ENCODE measurements around the gene IL1B. TPM values are rescaled to one million over a fixed set of nuclear protein-coding genes. Genes with fewer than 3 reads are reported as not detected.
A peak's percentile ranks its signal among the peaks of the same experiment; 100 is the strongest.

IL1B gene
- total RNA-seq, 1 experiment from 2014 or later = 1.4 TPM

DNA sequence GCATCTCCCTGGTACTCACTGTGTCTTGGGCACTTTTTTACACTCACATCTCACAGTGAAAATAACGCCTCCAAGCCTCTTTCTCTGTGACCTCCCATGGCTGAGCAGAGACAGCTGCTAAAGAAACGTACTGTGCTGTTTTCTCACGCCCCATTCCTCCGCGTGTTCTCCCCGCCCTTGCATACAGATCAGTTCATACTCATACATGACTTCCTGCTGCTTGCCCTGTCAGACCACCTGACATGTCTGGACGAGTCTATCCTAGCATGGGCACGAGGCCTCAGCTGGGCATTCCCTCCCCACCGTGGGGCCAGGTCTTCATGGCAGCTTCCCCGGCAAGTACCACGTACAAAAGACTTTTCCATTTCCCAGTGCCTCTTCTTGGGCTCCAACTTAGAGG lies 31.0 kb downstream of the IL1B start:
- no peak for TF ChIP-seq EZH2 (IDR thresholded peaks at IDR 0.05; ENCODE audit: low read depth)
- TF ChIP-seq, protein P1, sequence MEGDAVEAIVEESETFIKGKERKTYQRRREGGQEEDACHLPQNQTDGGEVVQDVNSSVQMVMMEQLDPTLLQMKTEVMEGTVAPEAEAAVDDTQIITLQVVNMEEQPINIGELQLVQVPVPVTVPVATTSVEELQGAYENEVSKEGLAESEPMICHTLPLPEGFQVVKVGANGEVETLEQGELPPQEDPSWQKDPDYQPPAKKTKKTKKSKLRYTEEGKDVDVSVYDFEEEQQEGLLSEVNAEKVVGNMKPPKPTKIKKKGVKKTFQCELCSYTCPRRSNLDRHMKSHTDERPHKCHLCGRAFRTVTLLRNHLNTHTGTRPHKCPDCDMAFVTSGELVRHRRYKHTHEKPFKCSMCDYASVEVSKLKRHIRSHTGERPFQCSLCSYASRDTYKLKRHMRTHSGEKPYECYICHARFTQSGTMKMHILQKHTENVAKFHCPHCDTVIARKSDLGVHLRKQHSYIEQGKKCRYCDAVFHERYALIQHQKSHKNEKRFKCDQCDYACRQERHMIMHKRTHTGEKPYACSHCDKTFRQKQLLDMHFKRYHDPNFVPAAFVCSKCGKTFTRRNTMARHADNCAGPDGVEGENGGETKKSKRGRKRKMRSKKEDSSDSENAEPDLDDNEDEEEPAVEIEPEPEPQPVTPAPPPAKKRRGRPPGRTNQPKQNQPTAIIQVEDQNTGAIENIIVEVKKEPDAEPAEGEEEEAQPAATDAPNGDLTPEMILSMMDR (conservative IDR thresholded peaks at IDR 0.05) = no peak
- DNase-seq = no peak
- no TSS peak for BruUV-seq (replicated peaks)
- no peaks in the 10 kb centered on the region for H3K27me3 ChIP-seq (ENCODE audit: insufficient read depth, low read depth)
- H3K4me3 ChIP-seq = no peak overlapping the region
- peaks cover 16% of the 10 kb centered on the region for H3F3A ChIP-seq (ENCODE audit: insufficient read depth, low read depth)
- H3K4me2 ChIP-seq = no peak overlapping the region
- no peaks in the 10 kb centered on the region for H3K9me2 ChIP-seq (ENCODE audit: insufficient read depth)
- no peak overlapping the region for H2AFZ ChIP-seq
- ChIA-PET POLR2A (ENCODE audit: unreplicated experiment) (no interaction called here), CTCF (no interaction called here)
- intact Hi-C loops (cut with micrococcal nuclease; ENCODE audit: unreplicated experiment) = no loop called here
- H3K9me3 ChIP-seq (ENCODE audit: insufficient read depth, low read depth) = peaks cover 16% of the 10 kb centered on the region
- H3K79me2 ChIP-seq (ENCODE audit: low read depth) = no peaks in the 10 kb centered on the region
- no peaks in the 10 kb centered on the region for H3K36me3 ChIP-seq (ENCODE audit: low read depth)
- H3K4me1 ChIP-seq (replicated peaks; ENCODE audit: insufficient read depth) = peaks cover 22% of the 10 kb centered on the region
- H3K27ac ChIP-seq = no peak overlapping the region
- H4K20me1 ChIP-seq (ENCODE audit: insufficient read depth) = no peaks in the 10 kb centered on the region

DNA sequence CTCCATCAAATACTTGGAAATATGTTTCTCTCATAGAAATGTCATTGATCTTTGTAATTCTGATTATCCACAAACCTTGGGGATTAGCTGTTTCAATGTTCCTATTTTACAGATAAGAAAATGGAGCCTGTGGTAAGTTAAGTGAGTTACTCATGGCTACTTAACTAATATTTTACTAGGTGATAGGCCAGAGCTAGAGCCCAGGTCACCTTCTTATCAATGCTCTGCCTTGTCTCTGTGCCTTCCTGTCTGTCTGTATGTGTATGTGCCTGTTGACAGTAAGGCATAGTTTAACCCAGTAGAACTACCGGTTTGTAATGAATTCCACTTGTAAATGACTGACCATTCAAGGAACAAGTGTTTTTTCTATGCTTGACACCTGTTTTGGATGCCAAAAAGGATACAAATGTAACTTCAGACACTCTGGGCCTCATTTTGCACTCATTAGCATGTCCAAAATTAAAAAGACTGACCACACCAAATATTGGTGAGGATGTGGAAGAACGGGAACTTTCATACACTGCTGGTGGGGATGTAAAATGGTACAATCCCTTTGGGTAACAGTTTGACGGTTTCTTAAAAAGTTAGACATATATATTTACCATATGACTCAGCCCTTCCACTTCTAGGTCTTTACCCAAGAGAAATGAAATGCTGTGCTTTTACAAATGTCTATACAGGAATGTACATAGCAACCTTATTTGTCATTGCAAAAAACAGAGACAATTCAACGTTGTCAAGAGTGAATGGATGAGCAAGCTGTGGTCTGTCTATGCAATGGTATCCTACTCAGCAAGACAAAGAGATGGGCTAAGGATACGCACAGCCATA lies 32.7 kb downstream of the IL1B start:
- H3K4me2 ChIP-seq = peak overlapping the region; percentile 43
- no peaks in the 10 kb centered on the region for H3K9me2 ChIP-seq (ENCODE audit: insufficient read depth)
- H3K4me3 ChIP-seq = peak overlapping the region; percentile 6; the same call in 1 of the 2 replicates
- no peaks in the 10 kb centered on the region for H4K20me1 ChIP-seq (ENCODE audit: insufficient read depth)
- H3K27me3 ChIP-seq (ENCODE audit: insufficient read depth, low read depth) = no peaks in the 10 kb centered on the region
- H3F3A ChIP-seq (ENCODE audit: insufficient read depth, low read depth) = peaks cover 16% of the 10 kb centered on the region
- no TSS peak for BruUV-seq (replicated peaks)
- POLR2A ChIA-PET (ENCODE audit: unreplicated experiment) = no interaction called here
- no peaks in the 10 kb centered on the region for H3K79me2 ChIP-seq (ENCODE audit: low read depth)
- CTCF ChIA-PET = no interaction called here
- no peak for TF ChIP-seq EZH2 (IDR thresholded peaks at IDR 0.05; ENCODE audit: low read depth)
- TF ChIP-seq, protein P1 (conservative IDR thresholded peaks at IDR 0.05) = no peak
- DNase-seq = peak in 1 of 2 experiments; percentile 80
- no peaks in the 10 kb centered on the region for H3K36me3 ChIP-seq (ENCODE audit: low read depth)
- H3K27ac ChIP-seq = peak overlapping the region; percentile 76
- H2AFZ ChIP-seq = no peak overlapping the region
- H3K9me3 ChIP-seq (ENCODE audit: insufficient read depth, low read depth) = peaks cover 16% of the 10 kb centered on the region
- intact Hi-C loops (cut with micrococcal nuclease; ENCODE audit: unreplicated experiment) = no loop called here
- peaks cover 22% of the 10 kb centered on the region for H3K4me1 ChIP-seq (replicated peaks; ENCODE audit: insufficient read depth)

DNA sequence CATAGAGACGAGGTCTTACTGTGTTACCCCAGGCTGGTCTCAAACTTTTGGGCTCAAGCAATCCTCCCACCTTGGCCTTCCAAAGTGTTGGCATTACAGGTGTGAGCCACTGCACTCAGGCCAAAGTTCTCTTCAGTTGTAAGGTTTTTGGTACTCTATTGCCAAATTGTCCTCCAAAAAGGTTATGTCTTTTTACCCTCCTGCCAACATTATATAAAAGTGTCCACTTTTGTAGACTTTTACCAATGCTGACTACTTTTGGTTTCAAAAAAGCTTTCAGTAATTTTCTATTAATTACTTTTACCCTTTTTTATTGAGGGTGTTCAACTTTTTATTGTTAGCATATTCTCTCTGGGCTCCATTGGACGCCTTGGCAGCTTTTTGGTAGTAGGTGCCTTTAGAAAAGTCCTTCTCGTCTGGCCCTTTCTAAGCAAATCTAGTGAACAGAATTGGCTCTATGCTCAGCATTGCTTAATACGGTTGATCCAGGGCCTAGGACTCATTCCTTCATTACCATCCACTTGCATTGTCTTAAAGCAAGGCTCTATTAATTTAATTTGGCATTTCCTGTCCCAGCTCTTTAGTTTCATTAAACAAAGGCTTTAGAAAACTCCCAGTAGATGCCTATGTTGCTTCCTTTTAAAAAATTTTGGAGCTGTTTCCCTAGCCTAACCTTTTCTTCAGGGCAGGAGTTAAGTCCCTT lies 35.5 kb downstream of the IL1B start:
- POLR2A ChIA-PET (ENCODE audit: unreplicated experiment) = no interaction called here
- TF ChIP-seq EZH2 (IDR thresholded peaks at IDR 0.05; ENCODE audit: low read depth) = no peak
- TF ChIP-seq, protein P1 (conservative IDR thresholded peaks at IDR 0.05) = no peak
- H3F3A ChIP-seq (ENCODE audit: insufficient read depth, low read depth) = peaks cover 22% of the 10 kb centered on the region
- H2AFZ ChIP-seq = no peak overlapping the region
- no peaks in the 10 kb centered on the region for H3K79me2 ChIP-seq (ENCODE audit: low read depth)
- H3K27ac ChIP-seq = no peak overlapping the region
- H3K9me3 ChIP-seq (ENCODE audit: insufficient read depth, low read depth) = peaks cover 3% of the 10 kb centered on the region; the same call in 1 of the 2 replicates
- H4K20me1 ChIP-seq (ENCODE audit: insufficient read depth) = no peaks in the 10 kb centered on the region
- H3K4me2 ChIP-seq = no peak overlapping the region
- intact Hi-C loops (cut with micrococcal nuclease; ENCODE audit: unreplicated experiment) = no loop called here
- no TSS peak for BruUV-seq (replicated peaks)
- no peak overlapping the region for H3K4me3 ChIP-seq
- CTCF ChIA-PET = interaction anchor here (0.6 kb wide), 1 partner anchor 9 kb away, joined by 4 read pairs; no protein-coding TSS in a partner anchor
- H3K36me3 ChIP-seq (ENCODE audit: low read depth) = no peaks in the 10 kb centered on the region
- H3K9me2 ChIP-seq (ENCODE audit: insufficient read depth) = no peaks in the 10 kb centered on the region
- DNase-seq = no peak
- no peaks in the 10 kb centered on the region for H3K27me3 ChIP-seq (ENCODE audit: insufficient read depth, low read depth)
- peaks cover 32% of the 10 kb centered on the region for H3K4me1 ChIP-seq (replicated peaks; ENCODE audit: insufficient read depth)
